ENCODE data around the gene PHAF1.

The PHAF1 gene

DNA sequence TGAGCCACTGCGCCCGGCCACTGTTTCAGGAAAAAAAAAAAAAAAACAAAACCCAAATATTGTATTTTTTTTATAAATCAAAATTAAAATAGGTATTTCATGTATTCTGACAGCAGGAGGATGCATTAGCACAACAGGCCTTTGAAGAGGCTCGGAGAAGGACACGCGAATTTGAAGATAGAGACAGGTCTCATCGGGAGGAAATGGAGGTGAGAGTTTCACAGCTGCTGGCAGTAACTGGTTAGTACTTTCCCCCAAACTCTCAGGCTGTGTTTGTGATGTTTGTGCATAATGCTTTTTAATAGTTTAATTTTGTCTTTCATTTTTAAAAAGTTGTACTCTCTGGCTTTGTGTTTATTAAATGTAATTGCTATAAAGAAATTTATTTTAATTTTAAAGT lies 27.6 kb upstream of the PHAF1 start:
- no peak overlapping the region for H3K4me2 ChIP-seq (ENCODE audit: insufficient read depth, low read length)
- H3K36me3 ChIP-seq (ENCODE audit: insufficient read depth, low read length): peaks cover 73% of the 10 kb centered on the region
- TF ChIP-seq, protein P1, sequence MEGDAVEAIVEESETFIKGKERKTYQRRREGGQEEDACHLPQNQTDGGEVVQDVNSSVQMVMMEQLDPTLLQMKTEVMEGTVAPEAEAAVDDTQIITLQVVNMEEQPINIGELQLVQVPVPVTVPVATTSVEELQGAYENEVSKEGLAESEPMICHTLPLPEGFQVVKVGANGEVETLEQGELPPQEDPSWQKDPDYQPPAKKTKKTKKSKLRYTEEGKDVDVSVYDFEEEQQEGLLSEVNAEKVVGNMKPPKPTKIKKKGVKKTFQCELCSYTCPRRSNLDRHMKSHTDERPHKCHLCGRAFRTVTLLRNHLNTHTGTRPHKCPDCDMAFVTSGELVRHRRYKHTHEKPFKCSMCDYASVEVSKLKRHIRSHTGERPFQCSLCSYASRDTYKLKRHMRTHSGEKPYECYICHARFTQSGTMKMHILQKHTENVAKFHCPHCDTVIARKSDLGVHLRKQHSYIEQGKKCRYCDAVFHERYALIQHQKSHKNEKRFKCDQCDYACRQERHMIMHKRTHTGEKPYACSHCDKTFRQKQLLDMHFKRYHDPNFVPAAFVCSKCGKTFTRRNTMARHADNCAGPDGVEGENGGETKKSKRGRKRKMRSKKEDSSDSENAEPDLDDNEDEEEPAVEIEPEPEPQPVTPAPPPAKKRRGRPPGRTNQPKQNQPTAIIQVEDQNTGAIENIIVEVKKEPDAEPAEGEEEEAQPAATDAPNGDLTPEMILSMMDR (IDR thresholded peaks at IDR 0.05; ENCODE audit: borderline replicate concordance, extremely low read depth, low read length, poor library complexity, severe bottlenecking): no peak
- TF ChIP-seq EZH2 (IDR thresholded peaks at IDR 0.05; ENCODE audit: borderline replicate concordance, low read depth, low read length, severe bottlenecking): no peak
- peaks cover 30% of the 10 kb centered on the region for H3K79me2 ChIP-seq (ENCODE audit: insufficient read depth, low read length)
- no peak for DNase-seq
- no peak overlapping the region for H3K27ac ChIP-seq (ENCODE audit: low read length)
- no peaks in the 10 kb centered on the region for H3K27me3 ChIP-seq (ENCODE audit: insufficient read depth, low read length, poor library complexity)
- H3K9ac ChIP-seq (ENCODE audit: low read depth, low read length): no peak overlapping the region
- no peak overlapping the region for H2AFZ ChIP-seq (ENCODE audit: low read depth, low read length)
- H3K4me3 ChIP-seq (ENCODE audit: low read depth in 1 of 2, low read length in 2 of 2): no peak overlapping the region
- peaks cover 3% of the 10 kb centered on the region; the same call in 1 of the 2 replicates for H4K20me1 ChIP-seq (ENCODE audit: insufficient read depth, low read length)
- ATAC-seq (ENCODE audit: insufficient read depth, low read depth): no peak
- no peaks in the 10 kb centered on the region for H3K9me3 ChIP-seq (ENCODE audit: insufficient read depth, low read length, severe bottlenecking)
- no peaks in the 10 kb centered on the region for H3K4me1 ChIP-seq (ENCODE audit: insufficient read depth, low read length)

DNA sequence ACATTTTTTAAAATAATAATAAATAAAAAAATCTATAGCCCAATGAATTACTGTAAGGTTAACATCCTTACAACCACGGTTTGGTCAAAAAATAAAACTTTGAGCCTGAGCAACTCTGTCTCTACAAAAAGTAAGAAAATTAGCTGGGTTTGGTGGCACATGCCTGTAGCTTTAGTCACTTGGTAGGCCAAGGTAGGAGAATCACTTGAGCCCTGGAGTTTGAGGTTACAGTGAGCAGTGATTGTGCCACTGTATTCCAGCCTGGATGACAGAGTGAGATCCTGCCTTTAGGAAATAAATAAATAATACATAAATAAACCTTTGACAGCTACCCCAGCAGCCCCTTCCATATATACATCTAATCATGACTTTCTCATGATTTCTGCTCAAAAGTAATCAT lies 26.9 kb upstream of the PHAF1 start:
- Histone ChIP-seq H3K27ac (ENCODE audit: low read length) (no peak overlapping the region), H3K4me1 (ENCODE audit: insufficient read depth, low read length) (no peaks in the 10 kb centered on the region), H3K79me2 (ENCODE audit: insufficient read depth, low read length) (peaks cover 33% of the 10 kb centered on the region), H4K20me1 (ENCODE audit: insufficient read depth, low read length) (peaks cover 3% of the 10 kb centered on the region; the same call in 1 of the 2 replicates), H3K4me2 (ENCODE audit: insufficient read depth, low read length) (no peak overlapping the region), H3K9ac (ENCODE audit: low read depth, low read length) (no peak overlapping the region), H2AFZ (ENCODE audit: low read depth, low read length) (no peak overlapping the region), H3K36me3 (ENCODE audit: insufficient read depth, low read length) (peaks cover 72% of the 10 kb centered on the region), H3K27me3 (ENCODE audit: insufficient read depth, low read length, poor library complexity) (no peaks in the 10 kb centered on the region), H3K9me3 (ENCODE audit: insufficient read depth, low read length, severe bottlenecking) (no peaks in the 10 kb centered on the region), H3K4me3 (ENCODE audit: low read depth in 1 of 2, low read length in 2 of 2) (no peak overlapping the region)
- no peak for TF ChIP-seq EZH2 (IDR thresholded peaks at IDR 0.05; ENCODE audit: borderline replicate concordance, low read depth, low read length, severe bottlenecking)
- TF ChIP-seq, protein P1 (IDR thresholded peaks at IDR 0.05; ENCODE audit: borderline replicate concordance, extremely low read depth, low read length, poor library complexity, severe bottlenecking): no peak
- DNase-seq (no peak), ATAC-seq (ENCODE audit: insufficient read depth, low read depth) (no peak)

DNA sequence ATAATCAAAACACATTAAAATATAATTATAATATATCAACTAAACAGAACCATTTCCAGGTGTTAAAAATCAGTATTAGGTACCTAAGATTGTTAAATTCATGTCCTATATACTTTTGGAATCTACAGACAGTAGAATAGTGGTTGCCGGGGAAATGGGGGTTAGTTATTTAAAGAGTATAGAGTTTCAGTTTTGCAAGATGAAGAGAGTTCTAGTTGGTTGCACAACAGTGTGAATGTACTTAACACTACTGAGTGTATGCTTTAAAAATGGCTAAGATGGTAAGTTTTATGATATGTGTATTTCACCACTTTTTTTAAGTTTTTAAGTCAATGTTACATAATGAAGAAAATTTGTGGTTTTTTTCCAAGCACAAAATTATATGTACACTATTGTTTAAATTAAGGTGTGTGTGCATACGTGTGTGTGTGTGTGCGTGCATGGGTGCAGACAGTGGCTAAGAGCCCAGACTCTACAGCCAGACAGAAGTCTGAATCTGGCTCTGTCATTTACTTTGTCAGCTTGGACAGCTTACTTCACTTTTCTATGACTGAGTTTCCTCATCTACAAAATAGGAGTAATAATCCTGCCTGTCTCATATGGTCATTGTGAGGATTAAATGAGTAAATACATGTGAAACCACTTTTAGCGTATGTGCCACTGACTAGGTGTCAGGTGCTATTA lies 25.3 kb upstream of the PHAF1 start:
- ATAC-seq (ENCODE audit: insufficient read depth, low read depth) (no peak), DNase-seq (no peak)
- H3K27ac ChIP-seq (ENCODE audit: low read length): no peak overlapping the region
- TF ChIP-seq EZH2 (IDR thresholded peaks at IDR 0.05; ENCODE audit: borderline replicate concordance, low read depth, low read length, severe bottlenecking): no peak
- TF ChIP-seq, protein P1 (IDR thresholded peaks at IDR 0.05; ENCODE audit: borderline replicate concordance, extremely low read depth, low read length, poor library complexity, severe bottlenecking): no peak
- no peaks in the 10 kb centered on the region for H3K4me1 ChIP-seq (ENCODE audit: insufficient read depth, low read length)
- no peaks in the 10 kb centered on the region for H3K27me3 ChIP-seq (ENCODE audit: insufficient read depth, low read length, poor library complexity)
- H3K9ac ChIP-seq (ENCODE audit: low read depth, low read length): no peak overlapping the region
- no peaks in the 10 kb centered on the region for H3K9me3 ChIP-seq (ENCODE audit: insufficient read depth, low read length, severe bottlenecking)
- peaks cover 63% of the 10 kb centered on the region for H3K36me3 ChIP-seq (ENCODE audit: insufficient read depth, low read length)
- no peak overlapping the region for H3K4me2 ChIP-seq (ENCODE audit: insufficient read depth, low read length)
- peaks cover 3% of the 10 kb centered on the region; the same call in 1 of the 2 replicates for H4K20me1 ChIP-seq (ENCODE audit: insufficient read depth, low read length)
- no peak overlapping the region for H2AFZ ChIP-seq (ENCODE audit: low read depth, low read length)
- peaks cover 29% of the 10 kb centered on the region for H3K79me2 ChIP-seq (ENCODE audit: insufficient read depth, low read length)
- no peak overlapping the region for H3K4me3 ChIP-seq (ENCODE audit: low read depth in 1 of 2, low read length in 2 of 2)

Data from DND-41 (cell line).